ENCODE measurements around the gene EPB41L2. TPM values are rescaled to one million over a fixed set of nuclear protein-coding genes. Genes with fewer than 3 reads are reported as not detected.
"Not testable (repeated sequence)": the region's sequence is repeated elsewhere in the genome, so short reads cannot be mapped to it uniquely, and the experiment has no call there.

EPB41L2 gene
- total RNA-seq, 2 experiments from 2014 or later, result 30.4 to 37.8 TPM

DNA sequence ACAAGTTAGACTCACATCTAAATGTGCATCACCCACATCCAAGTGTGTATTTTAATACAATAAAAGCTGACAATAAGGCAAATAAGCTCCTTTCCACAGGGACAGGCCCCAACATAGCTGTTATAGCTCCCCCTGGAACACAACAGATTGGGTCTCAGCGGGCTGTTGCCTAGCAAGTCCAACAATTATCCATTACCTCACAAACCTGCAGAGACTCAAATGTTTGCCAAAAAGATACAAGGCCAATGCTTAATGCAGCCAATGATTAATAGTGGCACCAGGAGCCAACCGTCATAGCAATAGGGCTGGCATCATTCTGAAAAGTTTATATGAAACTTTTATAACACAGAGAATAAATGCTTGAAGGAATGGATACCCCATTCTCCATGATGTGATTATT is 35.7 kb downstream of the EPB41L2 start:
- intact Hi-C loops (cut with micrococcal nuclease), result no loop called here
- no peaks in the 10 kb centered on the region for H3K36me3 Mint-ChIP-seq
- H3K27ac Mint-ChIP-seq, result no peak overlapping the region
- ChIA-PET CTCF (no interaction called here), POLR2A (no interaction called here)
- no peak overlapping the region for H3K4me3 Mint-ChIP-seq
- H3K4me1 Mint-ChIP-seq (ENCODE audit: low read depth), result no peaks in the 10 kb centered on the region
- H3K27me3 Mint-ChIP-seq, result no peaks in the 10 kb centered on the region
- DNase-seq, result no peak
- no peaks in the 10 kb centered on the region for H3K9me3 Mint-ChIP-seq

DNA sequence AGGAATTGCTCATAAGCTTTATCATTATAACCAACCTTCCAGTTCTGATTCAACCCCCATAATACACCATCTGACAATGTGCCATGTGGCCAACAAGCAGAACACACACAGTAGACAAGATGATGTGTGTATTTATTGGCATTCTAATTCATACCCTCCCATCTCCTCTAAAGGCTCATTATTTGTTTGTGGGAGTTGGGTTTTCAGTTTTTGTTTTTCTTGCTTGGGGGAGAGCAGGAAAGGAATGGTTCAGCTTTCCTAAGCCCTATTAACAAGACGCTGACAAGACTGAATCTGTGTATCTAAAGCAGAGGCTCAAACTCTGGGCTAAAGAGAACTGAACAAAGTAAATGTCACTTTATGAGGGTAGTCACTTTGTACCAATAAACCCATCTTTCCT is 36.8 kb downstream of the EPB41L2 start:
- CTCF ChIA-PET, result no interaction called here
- Mint-ChIP-seq H3K27me3 (no peaks in the 10 kb centered on the region), H3K4me1 (ENCODE audit: low read depth) (no peaks in the 10 kb centered on the region), H3K9me3 (no peaks in the 10 kb centered on the region), H3K27ac (no peak overlapping the region), H3K36me3 (no peaks in the 10 kb centered on the region), H3K4me3 (no peak overlapping the region)
- intact Hi-C loops (cut with micrococcal nuclease), result no loop called here
- POLR2A ChIA-PET, result no interaction called here
- DNase-seq, result no peak

DNA sequence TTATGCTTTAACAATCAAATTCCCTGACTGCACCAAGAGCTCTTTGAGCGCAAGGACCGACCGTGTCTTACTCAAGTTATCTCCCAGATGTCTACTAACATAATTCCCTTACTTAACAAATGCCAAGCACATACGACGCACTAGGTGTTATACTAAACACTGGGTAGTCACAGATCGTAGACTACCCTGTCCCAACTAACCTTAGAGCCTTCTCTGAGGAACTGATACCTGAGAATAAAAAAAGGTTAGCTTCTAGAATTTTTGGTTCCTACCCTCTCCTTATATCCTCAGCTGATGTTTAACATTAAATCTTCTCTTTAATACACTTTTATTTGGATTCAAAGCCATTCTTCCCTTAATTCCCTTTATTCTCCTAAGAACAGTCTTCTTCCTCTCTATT is 38.5 kb downstream of the EPB41L2 start:
- POLR2A ChIA-PET, result no interaction called here
- intact Hi-C loops (cut with micrococcal nuclease), result no loop called here
- no peaks in the 10 kb centered on the region for H3K27me3 Mint-ChIP-seq
- no peak overlapping the region for H3K4me3 Mint-ChIP-seq
- H3K27ac Mint-ChIP-seq, result no peak overlapping the region
- no peaks in the 10 kb centered on the region for H3K4me1 Mint-ChIP-seq (ENCODE audit: low read depth)
- no peaks in the 10 kb centered on the region for H3K36me3 Mint-ChIP-seq
- CTCF ChIA-PET, result no interaction called here
- no peak for DNase-seq
- H3K9me3 Mint-ChIP-seq, result no peaks in the 10 kb centered on the region

DNA sequence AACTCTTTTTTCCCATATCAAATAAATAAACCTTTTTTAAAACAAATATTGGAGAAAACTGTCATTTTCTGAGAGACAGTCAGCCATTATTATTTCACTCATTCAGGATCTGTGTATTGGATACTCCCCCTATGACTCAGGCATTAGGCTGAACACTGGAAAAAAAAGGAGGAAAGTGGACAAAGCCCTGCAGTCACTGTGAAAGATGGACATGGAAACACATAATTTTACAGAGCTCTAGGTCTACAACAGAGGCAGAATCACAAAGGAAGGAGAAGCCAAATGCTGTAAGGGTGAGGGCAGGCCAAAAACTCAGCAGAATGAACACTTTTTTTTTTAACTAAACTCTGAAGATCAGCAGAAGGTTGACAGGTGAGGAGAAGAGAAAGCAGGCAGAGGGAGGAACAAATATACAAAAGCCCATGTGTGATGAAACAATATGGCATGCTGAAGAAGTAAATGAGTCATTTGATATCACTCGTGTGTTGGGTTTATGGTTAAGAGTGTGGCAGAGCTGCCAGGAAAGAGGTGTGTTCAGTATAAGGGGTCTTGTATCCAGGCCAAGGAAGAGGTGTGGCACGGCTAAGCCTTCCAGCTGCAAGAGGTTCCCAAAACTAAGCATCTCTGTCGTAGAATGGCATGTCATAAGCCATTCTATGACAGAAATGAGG is 39.1 kb downstream of the EPB41L2 start:
- intact Hi-C loops (cut with micrococcal nuclease), result no loop called here
- ChIA-PET CTCF (no interaction called here), POLR2A (no interaction called here)
- Mint-ChIP-seq H3K27ac (no peak overlapping the region), H3K9me3 (no peaks in the 10 kb centered on the region), H3K4me1 (ENCODE audit: low read depth) (no peaks in the 10 kb centered on the region), H3K27me3 (no peaks in the 10 kb centered on the region), H3K36me3 (no peaks in the 10 kb centered on the region), H3K4me3 (no peak overlapping the region)
- no peak for DNase-seq

DNA sequence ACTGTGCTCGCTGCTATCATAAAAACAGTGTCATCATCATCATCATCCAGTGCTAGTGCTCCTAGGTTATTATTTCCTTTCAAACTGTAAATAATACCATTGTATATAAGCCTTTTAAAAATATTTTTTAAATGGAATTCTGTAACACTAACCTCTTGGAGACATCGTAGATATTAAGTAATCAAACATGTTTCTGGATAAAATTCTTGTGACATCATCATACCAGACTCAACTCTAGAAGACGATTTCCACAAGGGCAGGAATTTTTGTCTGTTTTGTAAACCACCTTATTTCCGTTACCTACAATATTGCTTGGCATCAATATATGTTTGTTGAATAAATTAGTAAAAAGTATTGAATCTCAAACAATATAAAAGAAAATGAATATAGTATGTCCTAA is 40.4 kb downstream of the EPB41L2 start:
- Mint-ChIP-seq H3K9me3 (no peaks in the 10 kb centered on the region), H3K36me3 (no peaks in the 10 kb centered on the region), H3K4me3 (no peak overlapping the region), H3K4me1 (ENCODE audit: low read depth) (no peaks in the 10 kb centered on the region), H3K27me3 (no peaks in the 10 kb centered on the region), H3K27ac (no peak overlapping the region)
- CTCF ChIA-PET, result no interaction called here
- POLR2A ChIA-PET, result no interaction called here
- intact Hi-C loops (cut with micrococcal nuclease), result no loop called here
- DNase-seq, result no peak

DNA sequence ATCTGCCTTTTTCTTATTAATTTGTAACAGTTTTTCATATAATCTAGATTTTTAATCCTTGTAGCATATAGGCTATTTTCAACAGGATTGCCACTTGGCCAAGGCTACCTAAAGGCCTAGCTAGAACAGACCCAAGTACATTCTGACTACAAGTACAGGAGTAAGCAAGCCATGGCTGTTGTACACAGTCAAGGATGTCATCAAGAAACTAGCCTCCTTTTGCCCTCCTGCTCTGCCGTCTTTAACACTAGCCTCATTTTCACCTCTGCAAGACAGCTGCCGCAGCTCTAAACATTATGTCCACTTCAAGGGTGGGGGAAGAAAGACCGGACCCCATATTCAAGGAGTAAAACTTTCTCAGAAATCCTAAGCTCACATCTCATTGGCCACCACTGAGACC is 45.1 kb downstream of the EPB41L2 start:
- Mint-ChIP-seq H3K4me1 (ENCODE audit: low read depth) (peaks cover 4% of the 10 kb centered on the region), H3K9me3 (no peaks in the 10 kb centered on the region), H3K36me3 (no peaks in the 10 kb centered on the region), H3K4me3 (no peak overlapping the region), H3K27me3 (no peaks in the 10 kb centered on the region), H3K27ac (no peak overlapping the region)
- CTCF ChIA-PET, result no interaction called here
- DNase-seq, result no peak
- POLR2A ChIA-PET, result no interaction called here
- intact Hi-C loops (cut with micrococcal nuclease), result no loop called here

DNA sequence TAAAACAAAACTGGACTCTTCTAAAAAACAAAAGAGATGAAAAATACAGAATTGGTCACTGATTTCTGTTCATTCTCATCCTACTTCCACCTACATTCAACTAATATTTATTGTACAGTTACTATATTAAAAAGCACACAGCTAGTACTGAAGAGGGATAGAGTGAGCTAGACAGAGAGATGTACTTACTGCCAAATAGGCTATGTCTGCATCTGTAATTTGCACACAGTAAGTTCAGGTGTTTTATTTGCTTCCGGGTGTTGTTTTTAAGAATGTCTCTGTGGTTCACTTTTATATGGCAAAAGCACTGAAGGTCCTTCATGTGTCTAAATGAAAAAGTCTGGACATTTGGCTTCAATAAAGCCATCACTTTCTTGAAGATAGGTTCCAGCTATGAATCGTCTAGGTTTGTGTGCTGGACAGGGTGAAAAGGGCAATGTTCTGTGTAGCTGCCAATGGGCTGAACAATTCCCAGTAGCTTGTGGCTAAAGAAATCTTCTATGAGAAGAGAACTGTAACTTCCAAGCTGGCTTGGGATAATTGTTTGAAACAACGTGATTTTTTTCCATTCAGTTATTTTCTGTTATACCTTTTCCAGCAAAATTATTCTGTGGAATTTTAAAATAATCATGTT is 47.3 kb downstream of the EPB41L2 start:
- H3K9me3 Mint-ChIP-seq, result no peaks in the 10 kb centered on the region
- intact Hi-C loops (cut with micrococcal nuclease), result no loop called here
- DNase-seq, result no peak
- no peak overlapping the region for H3K27ac Mint-ChIP-seq
- H3K4me3 Mint-ChIP-seq, result no peak overlapping the region
- CTCF ChIA-PET, result no interaction called here
- H3K27me3 Mint-ChIP-seq, result no peaks in the 10 kb centered on the region
- H3K4me1 Mint-ChIP-seq (ENCODE audit: low read depth), result peaks cover 4% of the 10 kb centered on the region
- no peaks in the 10 kb centered on the region for H3K36me3 Mint-ChIP-seq
- POLR2A ChIA-PET, result no interaction called here

DNA sequence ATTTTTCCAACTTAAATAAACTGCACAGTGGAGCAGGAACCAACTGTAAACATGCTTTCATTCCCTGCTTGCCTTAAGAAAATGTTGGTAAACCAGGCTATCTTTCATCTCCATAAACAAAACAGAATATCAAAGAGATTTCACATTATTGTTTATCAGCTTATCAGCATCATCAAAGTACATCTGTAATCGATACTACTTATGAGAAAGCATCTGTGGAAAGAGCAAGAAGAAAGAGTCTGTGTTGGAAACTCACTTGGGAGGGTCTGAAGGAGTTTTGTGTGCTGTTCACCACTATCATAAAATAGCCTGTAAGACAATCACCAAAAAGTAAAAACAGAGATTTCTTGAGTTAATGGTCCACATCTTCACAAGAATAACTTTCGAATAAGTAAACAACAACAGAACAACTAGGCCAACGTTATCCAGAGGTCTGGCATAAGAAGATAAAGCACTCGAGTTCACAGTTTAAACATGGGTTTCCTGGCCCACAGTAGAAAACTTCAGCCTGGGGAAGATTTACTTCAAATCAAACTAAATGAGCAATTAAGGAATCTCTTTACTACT is 47.9 kb downstream of the EPB41L2 start:
- Mint-ChIP-seq H3K4me1 (ENCODE audit: low read depth) (peaks cover 4% of the 10 kb centered on the region), H3K27me3 (no peaks in the 10 kb centered on the region), H3K4me3 (no peak overlapping the region), H3K36me3 (no peaks in the 10 kb centered on the region), H3K27ac (no peak overlapping the region), H3K9me3 (no peaks in the 10 kb centered on the region)
- POLR2A ChIA-PET, result no interaction called here
- CTCF ChIA-PET, result no interaction called here
- intact Hi-C loops (cut with micrococcal nuclease), result no loop called here
- DNase-seq, result no peak

DNA sequence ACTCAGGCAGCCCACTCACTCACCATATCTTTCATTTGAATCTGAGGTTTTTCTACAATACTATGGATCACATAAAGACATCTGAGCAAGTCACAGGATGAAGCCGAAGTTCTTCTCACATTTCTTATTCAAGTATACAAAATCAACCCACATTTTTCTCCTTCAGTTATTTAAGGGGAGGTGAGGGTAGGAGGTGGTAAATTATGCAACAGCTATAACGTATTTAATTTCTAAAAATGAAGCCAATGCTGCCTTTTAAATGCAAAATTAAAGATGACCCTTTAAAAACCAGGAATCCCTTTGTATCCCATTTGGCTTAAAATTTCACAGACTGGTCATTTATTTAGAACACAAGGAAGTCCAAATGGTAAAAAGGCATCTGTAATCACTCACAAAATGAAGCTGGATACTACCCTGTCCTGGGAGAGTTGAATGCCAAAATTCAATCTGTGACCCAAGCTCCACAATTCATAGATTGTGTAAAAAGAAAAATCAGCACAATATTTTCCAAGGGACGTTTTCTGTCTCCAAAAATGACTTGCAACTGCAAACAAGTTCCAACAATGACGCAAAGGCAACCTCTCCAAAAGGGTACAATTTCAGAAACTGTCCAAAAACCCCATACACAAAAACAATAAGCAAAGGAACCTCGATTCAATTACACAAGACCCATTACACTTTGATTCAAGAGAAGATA is 48.8 kb downstream of the EPB41L2 start:
- ChIA-PET POLR2A (no interaction called here), CTCF (interaction anchor here (0.6 kb wide), 1 partner anchor 1266 kb away, joined by 3 read pairs; no protein-coding TSS in a partner anchor)
- intact Hi-C loops (cut with micrococcal nuclease), result no loop called here
- peaks cover 5% of the 10 kb centered on the region for H3K9me3 Mint-ChIP-seq
- no peak for DNase-seq
- no peak overlapping the region for H3K27ac Mint-ChIP-seq
- no peaks in the 10 kb centered on the region for H3K27me3 Mint-ChIP-seq
- H3K4me1 Mint-ChIP-seq (ENCODE audit: low read depth), result peaks cover 4% of the 10 kb centered on the region
- no peak overlapping the region for H3K4me3 Mint-ChIP-seq
- peaks cover 4% of the 10 kb centered on the region for H3K36me3 Mint-ChIP-seq

DNA sequence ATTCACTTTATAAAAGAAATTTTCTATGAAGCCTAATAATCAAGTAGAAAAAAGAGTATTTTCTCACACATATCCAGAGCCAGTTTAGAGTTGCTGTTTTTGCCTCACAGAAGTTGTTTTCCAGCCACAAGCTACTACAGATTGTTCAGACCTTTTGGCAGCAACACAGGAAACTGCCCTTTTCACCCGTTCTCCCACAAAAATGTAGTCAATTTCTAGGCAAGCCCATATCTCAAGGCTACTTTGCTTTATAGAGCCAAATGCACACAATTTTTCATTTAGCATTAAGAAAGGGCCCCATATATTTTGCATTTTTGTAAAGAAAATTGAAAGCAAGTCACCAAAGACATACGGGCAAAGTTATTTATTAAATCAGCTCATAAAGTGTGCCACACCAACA is 49.5 kb downstream of the EPB41L2 start:
- Mint-ChIP-seq H3K27me3 (no peaks in the 10 kb centered on the region), H3K27ac (no peak overlapping the region), H3K4me3 (no peak overlapping the region), H3K4me1 (ENCODE audit: low read depth) (peaks cover 4% of the 10 kb centered on the region), H3K9me3 (peaks cover 11% of the 10 kb centered on the region), H3K36me3 (peaks cover 10% of the 10 kb centered on the region)
- POLR2A ChIA-PET, result no interaction called here
- CTCF ChIA-PET, result no interaction called here
- intact Hi-C loops (cut with micrococcal nuclease), result no loop called here
- no peak for DNase-seq

DNA sequence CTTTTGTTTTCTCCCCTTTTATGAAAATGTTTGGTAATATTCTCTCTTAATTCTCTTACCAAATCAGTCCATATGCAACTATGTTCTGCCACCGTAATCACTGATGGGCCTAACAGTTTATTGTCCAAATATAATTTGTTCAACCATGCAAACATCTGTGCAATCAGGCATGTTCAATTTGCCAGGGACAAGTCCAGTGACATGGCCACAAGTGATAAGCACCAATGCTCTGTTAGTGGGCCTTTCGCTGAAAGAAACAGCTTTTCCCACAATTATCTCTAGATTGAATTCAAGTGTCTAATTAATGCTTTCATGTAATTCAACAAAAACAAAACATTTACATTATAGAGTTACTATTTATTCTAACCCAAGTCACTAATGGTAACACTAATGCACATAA is 53.3 kb downstream of the EPB41L2 start:
- Mint-ChIP-seq H3K27me3 (no peaks in the 10 kb centered on the region), H3K4me1 (ENCODE audit: low read depth) (no peaks in the 10 kb centered on the region), H3K27ac (no peak overlapping the region), H3K4me3 (no peak overlapping the region), H3K36me3 (peaks cover 19% of the 10 kb centered on the region), H3K9me3 (peaks cover 25% of the 10 kb centered on the region)
- ChIA-PET CTCF (interaction anchor here (0.6 kb wide), 1 partner anchor 81 kb away, joined by 3 read pairs; no protein-coding TSS in a partner anchor), POLR2A (no interaction called here)
- intact Hi-C loops (cut with micrococcal nuclease), result no loop called here
- no peak for DNase-seq

DNA sequence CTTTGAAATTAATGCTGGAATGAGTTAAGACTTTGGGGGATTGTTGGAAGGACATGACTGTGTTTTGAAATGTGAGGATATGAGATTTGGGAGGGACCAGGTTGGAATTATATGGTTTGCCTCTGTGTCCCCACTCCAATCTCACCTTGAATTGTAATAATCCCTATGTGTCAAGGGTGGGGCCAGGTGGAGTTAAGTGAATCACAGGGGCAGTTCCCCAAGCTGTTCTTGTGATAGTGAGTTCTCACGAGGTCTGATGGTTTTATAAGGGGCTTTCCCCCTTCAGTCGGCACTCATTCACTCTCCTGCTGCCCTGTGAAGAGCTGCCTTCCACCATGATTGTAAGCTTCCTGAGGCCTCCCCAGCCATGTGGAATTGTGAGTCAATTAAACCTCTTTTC is 54.1 kb downstream of the EPB41L2 start:
- peaks cover 19% of the 10 kb centered on the region for H3K36me3 Mint-ChIP-seq

DNA sequence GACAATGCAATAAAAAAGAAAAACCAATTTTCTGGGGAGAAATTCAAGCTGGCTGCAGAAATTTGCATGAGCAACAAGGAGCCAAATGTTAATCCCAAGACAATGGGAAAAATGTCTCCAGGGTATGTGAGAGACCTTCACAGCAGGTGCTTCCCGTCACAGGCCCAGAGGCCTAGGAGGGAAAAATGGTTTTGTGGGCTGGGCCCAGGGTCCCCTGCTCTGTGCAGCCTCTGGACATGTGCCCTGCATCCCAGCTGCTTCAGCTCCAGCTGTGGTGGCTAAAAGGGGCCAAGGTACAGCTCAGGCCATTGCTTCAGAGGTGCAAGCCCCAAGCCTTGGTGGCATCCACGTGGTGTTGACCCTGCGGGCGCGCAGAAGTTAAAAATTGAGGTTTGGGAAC is 55.1 kb downstream of the EPB41L2 start:
- peaks cover 19% of the 10 kb centered on the region for H3K36me3 Mint-ChIP-seq
- DNase-seq; CTCF ChIA-PET; H3K27me3 Mint-ChIP-seq; H3K4me1 Mint-ChIP-seq (ENCODE audit: low read depth); H3K27ac Mint-ChIP-seq; POLR2A ChIA-PET; intact Hi-C loops (cut with micrococcal nuclease); H3K4me3 Mint-ChIP-seq: not testable (repeated sequence)
- H3K9me3 Mint-ChIP-seq, result peaks cover 25% of the 10 kb centered on the region

More for the DNA sequence above, 54.1 kb downstream of the EPB41L2 start:
- H3K4me1 Mint-ChIP-seq (ENCODE audit: low read depth); POLR2A ChIA-PET; DNase-seq; intact Hi-C loops (cut with micrococcal nuclease); H3K27ac Mint-ChIP-seq; H3K27me3 Mint-ChIP-seq; CTCF ChIA-PET; H3K4me3 Mint-ChIP-seq: not testable (repeated sequence)
- peaks cover 25% of the 10 kb centered on the region for H3K9me3 Mint-ChIP-seq
